HG02884 (cell line): ENCODE data around the gene SORL1.

Source experiments
- ATAC-seq: cut with Tn5 transposase; IDR thresholded peaks from one replicate; pipeline ENCODE4 v1.9.1; 2021; ENCODE audit warnings: mild to moderate bottlenecking, moderate library complexity; ENCODE audit not compliant: unreplicated experiment

The SORL1 gene

DNA sequence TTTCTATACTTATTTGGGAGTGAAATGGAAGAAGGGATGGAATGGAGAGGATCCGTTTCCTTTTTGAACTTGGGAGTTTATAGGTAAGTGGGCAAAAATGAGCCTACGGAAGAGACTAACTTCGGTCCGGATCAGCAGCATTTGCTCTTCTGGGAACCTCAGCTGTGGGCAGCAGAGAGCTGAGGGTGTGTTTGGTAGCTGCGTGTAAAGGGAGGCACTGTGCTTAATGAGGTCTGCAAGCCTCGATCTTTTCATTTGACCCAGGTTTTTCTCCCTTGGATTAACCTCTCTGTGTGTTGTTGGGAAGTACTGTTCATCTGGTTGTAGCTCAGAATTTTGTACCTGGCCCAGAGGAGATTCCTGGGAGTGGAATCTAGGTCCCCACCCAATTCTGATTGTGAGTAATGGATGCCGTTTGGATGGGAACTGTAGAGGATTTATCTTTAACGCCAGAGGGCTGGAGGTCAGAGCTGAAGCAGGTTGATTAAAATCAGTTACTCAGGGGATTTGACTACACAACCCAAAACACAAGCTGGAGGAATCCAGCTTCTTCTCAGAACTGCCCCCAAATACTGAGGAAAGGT, 202.2 kb downstream of the SORL1 start:
- ATAC-seq = no peak

DNA sequence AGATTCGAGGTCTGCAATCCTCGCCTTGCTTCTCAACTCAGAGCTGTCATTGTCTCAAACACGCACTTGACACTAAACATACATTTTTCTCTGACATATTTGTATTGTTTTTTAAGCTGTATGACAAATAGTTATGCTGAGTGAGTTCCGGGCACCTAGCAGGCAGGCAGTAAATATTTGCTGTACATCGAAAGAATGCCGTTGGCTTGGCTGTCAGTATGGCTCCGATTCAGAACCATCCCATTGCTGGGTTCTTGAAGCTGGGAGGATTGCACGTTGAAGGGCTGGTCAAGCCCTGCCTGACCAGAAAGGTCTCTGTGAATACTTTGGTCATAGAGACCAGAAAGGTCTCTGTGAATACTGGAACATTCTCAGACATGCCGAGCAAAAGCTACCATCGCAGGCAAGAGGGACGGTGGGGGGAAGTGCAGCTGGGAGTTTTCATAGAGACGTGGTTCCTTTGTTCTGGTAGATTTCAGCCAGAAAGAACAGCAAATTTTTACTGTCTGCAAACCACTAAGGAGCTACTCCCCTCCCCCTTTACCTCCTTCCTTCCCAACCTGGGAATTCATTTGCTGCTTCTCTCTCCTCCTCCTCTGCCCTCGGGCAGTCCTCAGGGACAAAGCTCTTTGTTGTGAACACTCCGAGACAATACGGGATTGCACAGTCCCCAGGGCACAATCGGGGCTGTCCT, 202.9 kb downstream of the SORL1 start:
- no peak for ATAC-seq

DNA sequence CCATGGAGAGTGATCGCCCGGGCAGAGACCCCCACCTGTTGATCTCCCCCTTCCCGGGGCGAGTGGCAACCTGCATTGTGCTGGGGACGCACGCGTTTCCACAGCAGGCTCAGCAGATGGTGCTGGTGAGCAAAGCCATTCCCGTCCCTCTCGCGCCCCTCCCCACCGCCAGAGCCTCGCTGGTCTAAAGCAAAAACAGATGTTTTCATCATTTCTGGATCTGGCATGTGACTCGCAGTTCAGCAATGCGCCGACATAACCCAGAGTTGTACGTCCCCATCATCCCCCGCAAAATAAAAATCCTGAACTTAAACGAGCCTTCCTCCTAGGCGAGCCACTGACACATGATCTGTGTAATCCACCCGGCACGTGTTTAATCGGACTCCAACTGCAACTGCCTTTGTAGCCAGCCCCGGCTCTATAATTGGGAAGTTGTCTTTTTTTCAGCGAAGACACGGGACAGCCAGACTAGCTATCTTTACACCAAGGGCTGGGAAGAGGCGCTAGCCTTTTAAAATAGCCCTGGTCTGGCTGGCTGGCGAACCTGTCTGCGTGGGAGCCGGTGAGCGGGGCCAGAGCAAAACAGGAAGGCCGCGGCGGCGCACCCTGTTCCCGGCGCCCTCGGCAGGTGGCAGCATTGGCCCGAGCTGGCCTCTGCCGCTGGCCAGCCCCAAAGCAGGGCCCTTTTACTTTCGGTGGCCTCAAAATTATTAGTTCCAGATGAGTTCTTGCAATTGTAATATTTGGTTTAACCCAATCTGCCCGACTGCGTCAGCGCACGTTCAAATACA, 203.6 kb downstream of the SORL1 start:
- ATAC-seq = peak; percentile 92

DNA sequence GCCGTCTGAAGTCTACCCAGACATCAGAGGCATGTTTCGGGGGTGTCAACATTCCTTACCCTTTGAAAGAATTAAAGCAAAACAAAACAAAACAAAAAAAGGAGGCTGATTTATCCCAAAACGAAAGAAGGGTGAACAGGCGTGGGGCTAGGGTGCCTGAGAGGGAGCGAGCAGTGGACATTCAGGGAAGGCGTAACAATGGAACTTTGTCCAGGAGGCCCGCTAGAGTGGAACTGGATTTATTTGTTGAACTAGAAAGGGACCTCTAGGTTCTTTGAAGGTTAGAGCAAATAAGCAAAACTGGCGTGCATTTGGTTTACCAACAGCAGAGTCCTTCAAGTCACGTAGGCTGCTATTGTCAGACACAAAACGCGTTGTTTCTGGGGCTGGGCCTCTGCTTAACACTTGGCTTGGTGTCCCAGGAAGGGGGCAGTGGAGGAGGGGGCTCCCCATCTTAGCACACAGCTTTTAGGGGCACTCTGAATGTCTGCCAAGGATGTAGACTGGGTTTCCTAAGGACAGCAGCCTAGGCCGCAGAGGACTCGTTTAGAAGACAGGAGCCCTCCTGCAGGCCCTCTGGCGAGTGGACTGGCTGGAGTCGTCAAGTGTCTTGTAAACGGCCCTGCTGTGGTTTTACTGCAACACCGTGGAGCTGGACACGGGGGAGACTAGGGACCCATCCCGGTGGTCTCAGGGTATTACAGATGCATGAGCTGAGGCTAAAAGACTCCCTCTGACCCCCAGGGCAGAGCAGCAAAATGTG, 204.4 kb downstream of the SORL1 start:
- no peak for ATAC-seq

DNA sequence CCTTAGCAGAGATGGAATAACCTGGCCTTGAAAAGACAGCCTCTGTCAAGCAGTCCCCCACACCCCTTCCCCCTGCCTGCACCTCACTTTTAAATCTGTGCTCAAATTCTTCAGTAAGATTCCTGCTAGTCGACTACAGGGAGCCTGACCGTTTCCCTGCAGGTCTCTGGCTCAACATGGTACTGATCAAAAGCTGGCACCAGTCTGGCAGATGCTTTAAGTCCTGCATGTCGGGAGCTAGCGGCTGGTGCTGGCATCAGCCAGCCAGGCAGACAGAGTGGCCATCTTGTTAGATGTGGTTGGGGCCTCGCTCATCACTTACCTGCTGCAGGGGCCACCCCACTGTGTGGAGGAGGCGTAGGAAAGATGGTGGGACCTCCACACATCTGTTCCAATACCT, 205.0 kb downstream of the SORL1 start:
- ATAC-seq = no peak

DNA sequence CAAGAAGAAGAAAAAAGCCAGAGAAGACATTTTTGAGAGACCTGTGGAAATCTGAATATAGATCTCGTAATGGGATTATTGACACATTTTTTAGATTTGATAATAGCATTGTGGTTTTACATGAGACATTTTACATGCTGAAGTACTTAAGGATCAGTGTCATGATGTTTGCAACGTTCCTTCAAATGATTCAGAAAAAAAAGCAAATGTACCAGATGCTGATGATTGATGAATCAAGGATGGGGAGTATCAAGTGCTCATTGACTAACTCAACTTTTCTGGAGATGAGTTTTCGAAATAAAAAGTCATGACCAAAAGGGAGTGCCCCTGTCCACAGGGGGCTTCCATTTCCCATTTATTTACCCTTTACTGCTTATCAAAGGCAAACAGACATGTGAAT, 207.7 kb downstream of the SORL1 start:
- ATAC-seq = no peak

DNA sequence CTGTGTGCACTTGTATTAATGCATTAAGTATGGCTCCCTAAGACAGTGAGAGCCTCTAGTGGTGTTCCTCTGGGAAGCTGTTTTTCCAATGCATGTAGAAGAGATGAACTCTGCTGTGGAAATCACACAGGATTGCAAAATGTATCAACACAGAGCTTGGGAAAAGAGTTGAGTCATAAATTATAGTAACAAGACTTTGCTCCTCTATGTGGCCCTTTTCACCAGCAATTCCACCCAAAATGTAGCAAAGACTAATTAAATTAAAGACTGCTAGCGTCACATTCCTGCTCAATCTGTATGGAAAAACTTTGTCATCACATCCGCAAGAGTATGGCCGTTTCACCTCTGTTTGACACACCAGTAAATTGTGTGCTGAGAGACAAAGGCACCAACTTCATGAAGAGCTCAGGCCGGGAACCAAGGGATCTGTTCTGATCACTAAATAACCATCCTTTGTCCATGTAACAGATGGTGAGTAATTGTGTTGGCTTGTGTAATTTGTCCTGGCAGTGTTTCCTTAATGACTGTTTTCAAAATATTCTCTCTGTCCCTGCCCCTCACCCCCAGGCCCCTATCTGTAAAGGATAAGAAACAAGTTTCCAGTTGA, 209.9 kb downstream of the SORL1 start:
- ATAC-seq = no peak

DNA sequence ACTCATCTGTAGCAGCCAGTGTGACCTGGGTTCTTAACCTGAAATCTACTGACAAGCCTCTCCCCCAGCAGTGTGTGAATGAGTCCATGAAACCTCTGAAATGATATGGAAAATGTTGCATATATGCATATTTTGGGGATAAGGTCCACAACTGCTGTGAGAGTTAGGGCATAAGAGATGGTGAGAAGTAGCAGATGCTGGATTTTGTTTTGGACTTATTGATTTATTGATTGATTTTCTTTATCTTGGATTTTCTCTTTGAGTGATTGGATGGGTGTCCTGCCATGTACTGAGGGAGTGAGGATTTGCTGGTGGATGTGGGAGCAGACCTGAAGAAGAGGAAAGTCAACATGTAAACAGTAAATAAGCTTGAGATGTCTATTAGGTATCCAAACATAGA, 212.0 kb downstream of the SORL1 start:
- ATAC-seq = no peak

DNA sequence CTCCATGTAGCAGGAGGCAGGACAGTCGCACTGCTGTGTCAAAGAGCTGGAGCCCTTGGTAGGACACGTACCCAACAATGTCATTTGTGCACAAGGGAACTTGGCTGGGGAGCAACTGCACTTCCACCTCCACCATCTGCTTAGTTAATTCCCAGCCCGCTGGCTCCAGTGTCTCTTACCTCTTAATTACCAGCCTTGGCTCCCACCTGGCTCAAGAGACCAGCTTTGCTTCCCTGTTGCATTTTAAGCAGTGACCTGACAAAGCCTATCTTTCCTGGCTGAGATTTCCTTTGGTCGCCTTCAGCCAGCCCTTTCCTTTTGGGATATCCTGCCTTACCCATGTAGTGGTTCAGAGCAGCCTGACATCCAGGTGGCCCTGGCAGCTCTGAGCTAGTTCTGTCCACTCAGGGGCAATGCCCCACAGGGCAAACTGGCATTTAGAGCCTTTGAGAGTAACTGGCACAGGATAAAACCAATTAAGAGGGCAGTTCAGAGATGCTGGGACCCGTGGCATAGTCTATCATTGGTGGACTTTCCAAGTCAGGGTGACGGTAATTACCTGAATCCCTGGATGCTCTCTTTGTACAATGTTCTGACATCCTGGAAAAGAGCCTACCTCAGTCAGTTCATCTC, 213.2 kb downstream of the SORL1 start:
- no peak for ATAC-seq

DNA sequence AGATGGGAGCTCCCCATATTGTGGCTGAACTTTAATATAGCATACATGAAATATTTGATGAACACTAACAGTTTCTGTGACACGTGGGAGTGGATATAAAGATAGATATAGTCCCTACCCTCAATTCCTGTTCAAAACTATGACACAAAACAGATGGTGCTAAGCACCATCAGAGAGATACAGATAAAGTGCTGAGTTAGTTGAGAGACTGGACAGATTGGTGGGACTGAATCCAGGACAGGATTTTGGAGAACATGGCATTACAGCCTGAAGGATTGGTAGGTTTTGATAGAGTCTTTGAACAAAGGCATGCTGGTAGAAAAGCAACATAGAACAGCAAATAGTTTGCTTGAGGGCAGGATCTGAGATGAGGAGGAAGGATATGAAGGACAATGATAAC, 215.7 kb downstream of the SORL1 start:
- ATAC-seq = no peak

DNA sequence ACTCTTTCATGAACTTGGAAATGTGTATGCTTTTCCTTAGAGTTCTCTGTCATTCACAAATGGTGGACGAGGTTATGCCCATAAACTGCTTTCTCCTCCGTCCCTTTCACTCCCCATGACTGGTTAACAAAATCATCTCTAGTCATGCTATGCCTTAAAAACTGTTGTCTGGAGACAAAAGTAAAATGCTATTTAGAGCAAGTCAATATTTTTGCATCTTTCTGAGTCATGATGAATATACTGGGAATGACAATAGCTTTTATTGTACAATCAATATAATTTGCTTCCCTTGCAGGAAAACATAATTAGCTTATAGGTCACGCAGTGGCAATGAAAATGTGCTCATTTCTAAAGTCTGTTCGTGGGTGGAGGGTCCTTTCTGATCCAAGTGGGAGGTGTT, 217.3 kb downstream of the SORL1 start:
- no peak for ATAC-seq

DNA sequence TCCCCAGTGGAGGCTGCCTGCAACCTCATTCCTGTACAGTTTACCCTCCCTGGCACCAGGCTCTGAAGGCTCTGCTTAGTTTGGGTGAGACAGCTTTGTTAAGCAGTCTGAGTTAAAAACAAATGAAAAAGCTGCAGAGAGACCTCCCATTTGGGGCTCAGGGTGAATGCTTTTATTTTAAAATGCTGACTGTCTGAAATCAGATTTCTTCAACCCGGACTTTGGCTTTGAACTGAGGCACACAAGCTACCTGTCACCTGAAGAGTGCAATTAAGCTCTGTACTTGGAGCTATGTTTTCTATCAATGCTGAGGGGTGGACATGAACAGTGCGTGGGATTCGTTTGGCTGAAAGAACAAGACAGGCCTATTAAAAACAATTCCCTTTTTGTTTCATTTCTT, 218.2 kb downstream of the SORL1 start:
- ATAC-seq = no peak

DNA sequence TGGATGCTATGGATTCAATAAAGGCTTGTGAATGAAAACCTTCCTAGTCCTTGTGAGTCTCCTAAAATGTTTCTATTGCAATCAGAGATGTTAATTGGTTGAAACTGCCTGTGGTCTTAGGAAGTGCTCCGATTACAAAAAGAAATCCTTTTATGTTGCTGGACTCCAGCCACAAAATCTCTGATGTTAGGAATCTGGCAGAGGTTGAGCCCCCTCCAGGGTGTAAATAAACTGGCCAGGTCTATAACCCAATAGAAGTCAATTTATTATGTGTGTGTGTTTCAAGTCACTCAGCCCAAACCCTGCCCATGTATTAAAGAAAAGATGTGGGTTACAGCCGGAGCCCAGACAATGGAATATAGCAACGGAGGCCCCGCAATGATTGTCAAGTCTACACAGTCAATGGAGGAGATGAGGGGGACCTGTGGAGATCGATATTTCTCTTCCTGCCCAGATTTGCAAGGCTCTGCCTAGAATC, 218.7 kb downstream of the SORL1 start:
- no peak for ATAC-seq

DNA sequence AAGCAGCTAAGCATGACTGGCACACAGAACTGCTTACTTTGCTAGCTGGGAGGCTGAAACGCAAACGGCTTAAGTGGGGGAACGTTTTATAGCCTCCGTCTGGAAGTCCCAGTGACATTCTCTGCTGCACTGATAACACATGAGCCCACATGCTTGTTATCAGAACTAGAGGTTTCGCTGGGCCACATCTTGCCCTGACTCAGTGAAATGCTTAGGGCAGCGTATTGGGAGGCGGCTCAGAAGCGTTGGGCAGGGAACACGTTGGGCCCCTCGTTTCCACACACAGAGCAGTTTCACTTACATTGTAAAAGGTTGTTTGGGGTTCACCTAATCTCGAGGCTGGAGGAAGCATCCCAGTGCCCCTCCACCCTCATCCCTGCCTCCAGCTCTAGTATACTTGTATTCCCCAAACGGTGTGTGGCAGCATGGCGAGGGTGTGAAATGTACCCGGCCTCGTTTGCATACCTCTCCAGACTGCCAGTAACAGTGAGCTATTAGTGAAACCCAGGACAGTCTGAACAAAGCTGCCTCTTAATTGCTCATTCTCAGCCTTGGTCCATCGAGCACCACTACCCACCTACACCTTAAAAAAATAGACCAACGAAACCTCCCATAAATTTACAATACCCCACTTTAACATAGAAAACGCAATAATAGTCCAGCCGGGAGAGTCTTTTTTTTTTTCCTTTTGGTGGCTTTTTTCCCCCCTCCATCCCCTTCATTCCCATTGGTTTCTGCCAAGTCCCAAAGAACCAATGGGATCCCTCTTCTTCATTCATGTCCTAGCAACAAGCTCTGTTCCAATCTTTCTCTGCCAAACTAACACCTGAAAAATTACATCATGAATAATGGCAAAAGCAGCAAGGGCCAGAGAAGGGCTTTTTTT, 219.4 kb downstream of the SORL1 start:
- no peak for ATAC-seq

DNA sequence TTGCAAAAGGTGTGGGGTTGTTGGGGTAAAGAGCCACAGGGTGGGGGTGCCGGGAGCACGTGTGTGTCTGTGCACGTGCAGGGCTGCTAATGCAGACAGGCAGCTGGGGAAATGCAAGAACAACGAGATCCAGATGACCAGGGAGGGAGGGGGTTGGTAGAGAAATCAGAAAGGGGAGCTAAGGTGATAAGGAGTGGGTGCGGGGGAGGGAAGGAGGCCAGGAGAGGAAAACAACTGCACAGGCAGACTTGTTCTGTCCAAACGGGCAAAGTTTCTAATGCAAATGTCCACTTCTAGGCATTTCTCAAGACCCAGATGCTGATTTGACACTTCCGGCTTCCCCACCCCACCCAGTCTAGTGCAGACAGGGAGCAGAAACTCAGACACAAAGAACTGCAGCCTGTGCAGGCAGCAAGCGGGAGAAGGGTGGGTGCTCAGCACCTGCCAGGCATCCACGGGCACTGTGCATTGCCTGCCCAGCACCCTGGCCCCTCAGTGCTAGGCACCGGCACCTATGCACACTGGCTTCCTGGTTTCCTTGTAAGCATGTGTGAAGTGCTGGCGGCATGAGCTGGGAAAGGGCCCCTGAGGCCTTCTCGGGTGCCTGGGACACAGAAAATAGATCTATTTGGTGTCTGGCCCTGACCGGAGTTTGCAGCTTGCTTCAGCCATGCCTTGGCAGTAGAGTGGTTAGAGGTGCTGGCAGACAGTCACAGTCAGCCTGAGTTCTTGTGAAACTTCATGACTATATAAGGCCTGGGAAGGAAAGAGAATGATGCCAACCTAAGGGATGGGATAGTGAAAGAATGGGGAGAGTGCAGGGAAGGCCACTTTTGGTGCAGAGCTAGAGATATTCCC, 220.7 kb downstream of the SORL1 start:
- no peak for ATAC-seq

DNA sequence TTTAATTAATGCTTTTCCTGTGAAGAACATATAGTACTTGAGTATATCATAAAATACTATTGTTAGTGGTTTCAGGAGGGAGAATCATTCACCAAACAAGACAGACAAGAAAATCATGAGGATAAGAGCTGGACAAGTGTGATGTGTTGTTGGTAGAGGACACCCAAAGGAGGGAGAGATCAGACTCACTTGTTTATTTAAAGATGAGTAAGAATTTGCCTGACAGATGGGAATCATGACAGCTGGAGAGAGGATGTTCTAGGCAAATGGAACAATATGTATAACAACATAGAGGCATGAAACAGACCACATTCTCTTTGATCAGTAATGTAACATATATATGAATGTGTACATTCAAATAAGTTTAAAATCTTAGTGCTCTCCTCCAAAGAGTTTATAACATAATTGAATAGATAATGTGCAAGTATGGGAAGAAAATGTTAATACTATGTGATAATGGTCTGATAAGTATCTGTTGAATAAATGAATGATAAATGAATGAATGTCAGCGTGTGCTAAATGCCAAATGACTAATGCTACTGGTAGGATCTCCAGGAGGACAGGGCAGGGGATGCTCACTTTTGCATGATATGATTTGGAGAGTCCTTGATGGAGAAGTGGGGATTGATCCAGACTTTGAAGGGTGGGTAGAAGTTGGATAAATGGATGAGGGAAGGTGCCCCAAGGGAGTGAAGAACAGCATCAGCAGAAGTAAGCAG, 229.6 kb downstream of the SORL1 start:
- no peak for ATAC-seq
